Neural crest cell (in vitro differentiated cells): ENCODE results near the gene DEUP1. TPM values are rescaled to one million over a fixed set of nuclear protein-coding genes. Genes with fewer than 3 reads are reported as not detected.

Source experiments
- DNase-seq: peaks from one replicate; pipeline ENCODE4 v3.0.0; 2021; ENCODE audit warnings: low read depth, mixed read lengths, low spot score
- H3K27ac Mint-ChIP-seq: one replicate; pipeline ENCODE4 v1.8.0; 2021; ENCODE audit warnings: mild to moderate bottlenecking, mixed read lengths; ENCODE audit not compliant: unreplicated experiment
- H3K27me3 Mint-ChIP-seq: 2 replicates; pipeline ENCODE4 v1.8.0; 2021; ENCODE audit warnings: low read depth, mild to moderate bottlenecking, mixed read lengths
- H3K36me3 Mint-ChIP-seq: 2 replicates; pipeline ENCODE4 v1.8.0; 2021; ENCODE audit warnings: low read depth, mild to moderate bottlenecking, mixed read lengths
- H3K4me1 Mint-ChIP-seq: 2 replicates; pipeline ENCODE4 v1.8.0; 2021; ENCODE audit warnings: mixed read lengths
- H3K4me3 Mint-ChIP-seq: one replicate; pipeline ENCODE4 v1.8.0; 2021; ENCODE audit warnings: mild to moderate bottlenecking, mixed read lengths
- H3K9me3 Mint-ChIP-seq: 2 replicates; pipeline ENCODE4 v1.8.0; 2021; ENCODE audit warnings: mixed read lengths
- total RNA-seq: library from RNA; stranded (reverse); gene quantifications from 2 replicates; pipeline ENCODE4 v1.2.1, GENCODE V29; 2021
- TF ChIP-seq, protein P1 (sequence below): fragments of 200-600 bp; sonication (generic); conservative IDR thresholded peaks from 2 replicates; pipeline ENCODE4 v1.5.0; 2021; ENCODE audit warnings: antibody characterized with exemption, mild to moderate bottlenecking

DEUP1 gene
- total RNA-seq, 1 donor from 2014 or later: 0.70 TPM

DNA sequence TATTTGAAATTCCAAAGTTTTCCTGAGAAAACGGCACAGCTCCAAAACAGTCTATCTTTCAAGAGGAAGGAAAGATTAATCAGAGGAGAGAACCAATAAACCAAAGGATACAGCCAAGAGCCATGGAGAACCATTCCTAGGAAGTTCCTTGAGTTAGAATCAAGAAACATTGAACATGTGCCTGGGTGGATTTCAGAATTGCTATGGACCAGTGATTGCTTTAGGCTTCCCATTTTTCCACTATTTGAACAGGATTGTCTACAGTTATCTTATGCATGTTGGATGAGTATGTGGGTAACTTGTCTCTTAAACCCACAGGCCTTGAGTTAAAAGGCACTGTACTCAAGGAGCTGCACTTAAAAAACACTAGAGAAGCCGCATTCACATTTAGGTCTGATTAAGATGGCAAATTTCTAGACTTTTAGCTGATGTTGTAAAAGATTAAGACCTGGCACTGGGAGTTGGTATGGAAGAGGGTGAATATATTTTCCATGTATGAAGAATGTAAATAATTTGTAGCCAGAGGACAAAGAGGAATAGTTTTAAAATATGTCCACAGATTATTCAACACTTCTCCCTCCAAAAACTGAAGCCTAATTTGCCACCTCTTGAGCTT lies 11.2 kb upstream of the DEUP1 start:
- Mint-ChIP-seq H3K27ac (no peak overlapping the region), H3K27me3 (no peaks in the 10 kb centered on the region), H3K9me3 (peaks cover 17% of the 10 kb centered on the region), H3K4me1 (no peaks in the 10 kb centered on the region), H3K4me3 (no peak overlapping the region), H3K36me3 (peaks cover 17% of the 10 kb centered on the region)
- TF ChIP-seq, protein P1, sequence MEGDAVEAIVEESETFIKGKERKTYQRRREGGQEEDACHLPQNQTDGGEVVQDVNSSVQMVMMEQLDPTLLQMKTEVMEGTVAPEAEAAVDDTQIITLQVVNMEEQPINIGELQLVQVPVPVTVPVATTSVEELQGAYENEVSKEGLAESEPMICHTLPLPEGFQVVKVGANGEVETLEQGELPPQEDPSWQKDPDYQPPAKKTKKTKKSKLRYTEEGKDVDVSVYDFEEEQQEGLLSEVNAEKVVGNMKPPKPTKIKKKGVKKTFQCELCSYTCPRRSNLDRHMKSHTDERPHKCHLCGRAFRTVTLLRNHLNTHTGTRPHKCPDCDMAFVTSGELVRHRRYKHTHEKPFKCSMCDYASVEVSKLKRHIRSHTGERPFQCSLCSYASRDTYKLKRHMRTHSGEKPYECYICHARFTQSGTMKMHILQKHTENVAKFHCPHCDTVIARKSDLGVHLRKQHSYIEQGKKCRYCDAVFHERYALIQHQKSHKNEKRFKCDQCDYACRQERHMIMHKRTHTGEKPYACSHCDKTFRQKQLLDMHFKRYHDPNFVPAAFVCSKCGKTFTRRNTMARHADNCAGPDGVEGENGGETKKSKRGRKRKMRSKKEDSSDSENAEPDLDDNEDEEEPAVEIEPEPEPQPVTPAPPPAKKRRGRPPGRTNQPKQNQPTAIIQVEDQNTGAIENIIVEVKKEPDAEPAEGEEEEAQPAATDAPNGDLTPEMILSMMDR: no peak
- DNase-seq: no peak

DNA sequence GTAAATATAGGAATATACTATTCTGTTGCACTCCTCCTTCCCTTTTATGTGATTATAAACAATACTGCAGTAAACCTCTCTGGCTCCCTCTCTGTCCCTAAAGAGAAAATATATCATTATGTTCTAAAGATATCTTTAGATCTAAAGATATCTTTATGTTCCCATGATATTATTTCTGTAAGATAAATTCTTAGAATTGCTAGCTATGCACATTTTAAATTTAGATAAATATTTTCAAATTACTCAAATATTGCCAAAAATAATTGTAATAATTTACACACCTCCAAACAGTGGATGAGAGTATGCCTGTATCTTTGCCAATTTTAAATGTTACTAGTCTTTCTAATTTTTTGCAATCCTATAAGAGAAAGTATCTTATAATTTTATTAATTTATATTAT lies 10.3 kb upstream of the DEUP1 start:
- peaks cover 12% of the 10 kb centered on the region for H3K9me3 Mint-ChIP-seq
- no peaks in the 10 kb centered on the region for H3K27me3 Mint-ChIP-seq
- TF ChIP-seq, protein P1: no peak
- no peak overlapping the region for H3K4me3 Mint-ChIP-seq
- H3K27ac Mint-ChIP-seq: no peak overlapping the region
- H3K36me3 Mint-ChIP-seq: peaks cover 11% of the 10 kb centered on the region
- no peaks in the 10 kb centered on the region for H3K4me1 Mint-ChIP-seq
- DNase-seq: no peak

DNA sequence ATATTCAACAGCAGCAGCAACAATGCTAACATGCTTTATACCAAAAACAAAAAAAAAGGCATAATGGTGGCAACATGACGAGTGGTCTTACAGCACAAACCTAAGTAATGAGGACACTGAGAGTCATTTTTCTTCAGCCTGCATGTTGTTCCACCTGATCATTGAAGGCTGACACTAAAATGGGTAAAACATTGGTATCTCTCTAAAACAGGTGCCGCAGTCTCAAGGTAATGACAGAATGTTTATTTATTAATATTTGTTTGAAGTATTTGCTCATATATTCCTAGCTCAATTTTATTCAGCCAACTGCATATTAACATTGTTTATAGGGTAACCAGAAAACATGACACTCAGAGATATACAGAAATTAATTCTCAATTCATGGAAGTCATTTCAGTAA lies 8.3 kb upstream of the DEUP1 start:
- Mint-ChIP-seq H3K4me3 (no peak overlapping the region), H3K27ac (no peak overlapping the region), H3K9me3 (peaks cover 11% of the 10 kb centered on the region), H3K36me3 (peaks cover 4% of the 10 kb centered on the region), H3K4me1 (peaks cover 7% of the 10 kb centered on the region), H3K27me3 (no peaks in the 10 kb centered on the region)
- TF ChIP-seq, protein P1: no peak
- no peak for DNase-seq

DNA sequence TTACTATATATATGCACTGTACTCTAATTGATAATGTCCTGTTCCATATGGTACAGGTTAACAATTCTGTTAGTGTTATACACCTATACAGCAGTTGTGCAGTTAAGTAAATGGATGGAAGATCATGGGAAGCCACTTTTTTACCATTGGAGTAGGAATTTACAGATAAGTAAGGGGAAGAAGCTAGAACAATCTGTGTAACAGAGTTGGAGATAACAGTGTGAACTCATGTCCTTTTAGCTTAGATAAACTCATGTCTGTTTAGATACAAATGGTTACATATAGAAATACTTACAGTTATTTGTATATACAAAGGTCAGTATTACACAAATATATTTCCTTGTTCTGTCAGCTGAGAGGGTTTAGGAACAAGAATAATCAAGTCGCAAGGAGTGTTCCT lies 6.8 kb upstream of the DEUP1 start:
- Mint-ChIP-seq H3K27ac (no peak overlapping the region), H3K36me3 (no peaks in the 10 kb centered on the region), H3K9me3 (peaks cover 7% of the 10 kb centered on the region), H3K27me3 (no peaks in the 10 kb centered on the region), H3K4me1 (peaks cover 7% of the 10 kb centered on the region), H3K4me3 (no peak overlapping the region)
- DNase-seq: no peak
- TF ChIP-seq, protein P1: no peak

DNA sequence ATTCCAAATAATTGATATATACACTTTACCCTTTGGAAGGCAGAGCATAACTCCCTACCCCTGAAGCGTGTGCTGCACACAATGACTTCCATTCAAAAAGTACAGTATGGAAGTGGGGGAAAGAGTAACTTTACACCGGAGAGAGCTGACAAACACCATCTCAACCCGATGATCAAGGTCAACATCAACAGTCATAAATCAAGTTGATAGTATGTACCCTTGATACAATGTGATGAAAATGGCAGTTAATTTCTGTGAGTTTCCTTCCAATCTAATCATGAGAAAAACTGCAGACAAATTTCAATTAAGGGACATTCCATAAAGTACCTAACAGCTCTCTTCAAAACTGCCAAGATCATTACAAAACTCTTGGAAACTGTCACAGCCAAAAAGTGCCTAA lies 6.0 kb upstream of the DEUP1 start:
- peaks cover 3% of the 10 kb centered on the region for H3K27me3 Mint-ChIP-seq
- TF ChIP-seq, protein P1: no peak
- no peak overlapping the region for H3K27ac Mint-ChIP-seq
- no peak for DNase-seq
- peaks cover 7% of the 10 kb centered on the region for H3K4me1 Mint-ChIP-seq
- H3K36me3 Mint-ChIP-seq: no peaks in the 10 kb centered on the region
- H3K9me3 Mint-ChIP-seq: no peaks in the 10 kb centered on the region
- no peak overlapping the region for H3K4me3 Mint-ChIP-seq
